Endodermal cell (in vitro differentiated cells): ENCODE results near the gene GARNL3. TPM values are rescaled to one million over a fixed set of nuclear protein-coding genes. Genes with fewer than 3 reads are reported as not detected.

ENCODE experiments used
- DNase-seq: peaks from one replicate; pipeline ENCODE4 v3.0.0-alpha.2; 2017
- H3K27ac ChIP-seq: 2 replicates; pipeline ENCODE4 v1.5.1; 2013; ENCODE audit warnings: mild to moderate bottlenecking, low read depth, low read length, moderate library complexity
- H3K27me3 ChIP-seq: 2 replicates; pipeline ENCODE4 v1.6.1; 2013; ENCODE audit warnings: mild to moderate bottlenecking, low read length, moderate library complexity; ENCODE audit not compliant: insufficient read depth, control insufficient read depth, poor library complexity, severe bottlenecking
- H3K36me3 ChIP-seq: 2 replicates; pipeline ENCODE4 v1.7.0; 2013; ENCODE audit warnings: mild to moderate bottlenecking, low read length, moderate library complexity; ENCODE audit not compliant: control insufficient read depth, insufficient read depth
- H3K4me1 ChIP-seq: one replicate; pipeline ENCODE4 v1.7.0; 2013; ENCODE audit warnings: low read length; ENCODE audit not compliant: control insufficient read depth, insufficient read depth
- H3K4me3 ChIP-seq: 2 replicates; pipeline ENCODE4 v1.5.1; 2013; ENCODE audit warnings: mild to moderate bottlenecking, low read length, moderate library complexity
- H3K9ac ChIP-seq: 2 replicates; pipeline ENCODE4 v1.6.1; 2013; ENCODE audit warnings: mild to moderate bottlenecking, low read length, moderate library complexity; ENCODE audit not compliant: poor library complexity, severe bottlenecking; ENCODE audit errors: extremely low read depth
- H3K9me3 ChIP-seq: 2 replicates; pipeline ENCODE4 v1.6.1; 2013; ENCODE audit warnings: mild to moderate bottlenecking, low read length, moderate library complexity; ENCODE audit not compliant: control insufficient read depth
- H3K27ac Mint-ChIP-seq: 2 replicates; pipeline ENCODE4 v1.8.0; 2020; ENCODE audit warnings: mixed read lengths
- H3K27me3 Mint-ChIP-seq: 2 replicates; pipeline ENCODE4 v1.8.0; 2021; ENCODE audit warnings: mild to moderate bottlenecking, mixed read lengths; ENCODE audit not compliant: insufficient read depth
- H3K36me3 Mint-ChIP-seq: 2 replicates; pipeline ENCODE4 v1.8.0; 2020; ENCODE audit warnings: low read depth, mixed read lengths
- H3K4me1 Mint-ChIP-seq: 2 replicates; pipeline ENCODE4 v1.8.0; 2020; ENCODE audit warnings: mixed read lengths
- H3K4me3 Mint-ChIP-seq: 2 replicates; pipeline ENCODE4 v1.8.0; 2020; ENCODE audit warnings: mild to moderate bottlenecking, moderate library complexity, mixed read lengths
- H3K9me3 Mint-ChIP-seq: 2 replicates; pipeline ENCODE4 v1.8.0; 2020; ENCODE audit warnings: mild to moderate bottlenecking, mixed read lengths
- CTCF ChIP-seq: fragments of 200-600 bp; sonication (generic); conservative IDR thresholded peaks from 2 replicates; pipeline ENCODE4 v1.5.0; 2021; ENCODE audit warnings: antibody characterized with exemption, mild to moderate bottlenecking
- WGBS, 2 experiments: methylation state at CpG; one replicate each; pipeline versions ENCODE4 v1.1.5 to v1.1.7; 2013; ENCODE audit warnings: missing lambda C conversion rate in 2 of 2, mixed read lengths in 1 of 2; ENCODE audit not compliant: insufficient coverage in 1 of 2, insufficient read length in 1 of 2; 5-methylcytosine and 5-hydroxymethylcytosine counted together
- total RNA-seq, 2 donors: library from RNA; stranded (reverse); fragmentation: NEBNext Ultra II Directional in 1 of 2; extraction: Animal tissue kit (Norgen Biotek cat#: 25700) in 1 of 2; gene quantifications; 2 replicates in 1 of 2; 3 replicates in 1 of 2; pipeline ENCODE4 v1.2.1, GENCODE V29; 2021

Gene GARNL3
- total RNA-seq, 2 donors from 2014 or later = 7.2 to 12.8 TPM

GRCh38 chr9:127388856-127389238 lies 124.3 kb downstream of the GARNL3 start:
- 67 to 83% methylated on average over 5 to 6 of the region's 6 CpGs for WGBS, 2 experiments
- no peaks in the 10 kb centered on the region for H3K36me3 Mint-ChIP-seq
- Histone ChIP-seq H3K4me3 (no peak overlapping the region), H3K9ac (no peak overlapping the region), H3K27ac (peak overlapping the region; percentile 95), H3K27me3 (no peaks in the 10 kb centered on the region), H3K4me1 (peaks cover 9% of the 10 kb centered on the region), H3K9me3 (no peaks in the 10 kb centered on the region), H3K36me3 (no peaks in the 10 kb centered on the region)
- H3K27me3 Mint-ChIP-seq = peaks cover 10% of the 10 kb centered on the region
- H3K4me1 Mint-ChIP-seq = peaks cover 21% of the 10 kb centered on the region
- no peaks in the 10 kb centered on the region for H3K9me3 Mint-ChIP-seq
- H3K27ac Mint-ChIP-seq = no peak overlapping the region
- no peak for TF ChIP-seq CTCF
- no peak overlapping the region for H3K4me3 Mint-ChIP-seq
- DNase-seq = no peak

GRCh38 chr9:127389381-127390247 lies 125.0 kb downstream of the GARNL3 start:
- TF ChIP-seq CTCF = no peak
- Mint-ChIP-seq H3K36me3 (no peaks in the 10 kb centered on the region), H3K4me1 (peaks cover 23% of the 10 kb centered on the region), H3K9me3 (no peaks in the 10 kb centered on the region), H3K4me3 (no peak overlapping the region), H3K27me3 (peaks cover 6% of the 10 kb centered on the region), H3K27ac (no peak overlapping the region)
- Histone ChIP-seq H3K9ac (no peak overlapping the region), H3K9me3 (no peaks in the 10 kb centered on the region), H3K4me3 (no peak overlapping the region), H3K36me3 (no peaks in the 10 kb centered on the region), H3K27me3 (no peaks in the 10 kb centered on the region), H3K27ac (peak overlapping the region; percentile 95), H3K4me1 (peaks cover 9% of the 10 kb centered on the region)
- no peak for DNase-seq
- 92% methylated on average over 3 to 4 of the region's 4 CpGs for WGBS, 2 experiments

- Histone ChIP-seq H3K4me1 (peaks cover 9% of the 10 kb centered on the region), H3K36me3 (no peaks in the 10 kb centered on the region), H3K9me3 (no peaks in the 10 kb centered on the region), H3K4me3 (no peak overlapping the region), H3K27ac (no peak overlapping the region), H3K9ac (no peak overlapping the region), H3K27me3 (no peaks in the 10 kb centered on the region)
- no peak for DNase-seq
- Mint-ChIP-seq H3K36me3 (no peaks in the 10 kb centered on the region), H3K27ac (no peak overlapping the region), H3K27me3 (peaks cover 7% of the 10 kb centered on the region), H3K4me1 (peaks cover 26% of the 10 kb centered on the region), H3K4me3 (no peak overlapping the region), H3K9me3 (no peaks in the 10 kb centered on the region)
- 98 to 100% methylated on average over 1 to 2 of the region's 2 CpGs for WGBS, 2 experiments
- no peak for TF ChIP-seq CTCF
Observed at GRCh38 chr9:127390248-127390545, 125.6 kb downstream of the GARNL3 start.
